Gastrocnemius medialis (tissue), 4 donors: ENCODE measurements around the gene PPEF2. TPM values are rescaled to one million over a fixed set of nuclear protein-coding genes. Genes with fewer than 3 reads are reported as not detected.

ENCODE experiments used
- ATAC-seq, 2 donors: fragments of 150-250 bp; one replicate each; pipeline ENCODE4 v1.9.1; 2016
- DNase-seq, 2 donors: peaks; one replicate each; pipeline ENCODE4 v3.0.0-alpha.2; 2019
- H3K27ac ChIP-seq, 4 donors: fragments of 200-600 bp; sonication (generic); 1 replicate in 1 of 4; 2 replicates in 3 of 4; pipeline ENCODE4 v1.5.1; 2016 to 2018; ENCODE audit warnings: mild to moderate bottlenecking in 2 of 4, moderate library complexity in 1 of 4
- H3K27me3 ChIP-seq, 3 donors: fragments of 200-600 bp; sonication (generic) in 2 of 3; 1 replicate in 1 of 3; 2 replicates in 2 of 3; pipeline versions ENCODE4 v1.5.1 to v1.6.0; 2016 to 2019; ENCODE audit warnings: mild to moderate bottlenecking in 1 of 3, moderate library complexity in 1 of 3
- H3K36me3 ChIP-seq, 2 donors: fragments of 200-600 bp; sonication (generic) in 1 of 2; one replicate each; pipeline ENCODE4 v1.5.1; 2017 to 2018
- H3K4me1 ChIP-seq, 2 donors: fragments of 200-600 bp; sonication (generic) in 1 of 2; one replicate each; pipeline ENCODE4 v1.5.1; 2016 to 2017; ENCODE audit warnings: mild to moderate bottlenecking in 2 of 2
- H3K4me3 ChIP-seq, 4 donors: fragments of 200-600 bp; sonication (generic) in 3 of 4; 1 replicate in 1 of 4; 2 replicates in 3 of 4; pipeline ENCODE4 v1.5.1; 2016 to 2019; ENCODE audit warnings: mild to moderate bottlenecking in 2 of 4
- H3K9me3 ChIP-seq, 3 donors: fragments of 200-600 bp; sonication (generic) in 2 of 3; 1 replicate in 1 of 3; 2 replicates in 2 of 3; pipeline ENCODE4 v1.5.1; 2016 to 2019
- CTCF ChIP-seq, 5 experiments: fragments of 450-650 bp in 3 of 5; fragments of 200-600 bp in 2 of 5; sonication (generic) in 2 of 5; IDR thresholded peaks in 4 of 5; conservative IDR thresholded peaks in 1 of 5; 1 replicate in 4 of 5; 2 replicates in 1 of 5; pipeline ENCODE4 v1.5.1; 2016 to 2019; ENCODE audit warnings: antibody characterized with exemption in 5 of 5, mild to moderate bottlenecking in 3 of 5, moderate library complexity in 3 of 5
- POLR2A ChIP-seq, 2 donors: fragments of 450-650 bp; IDR thresholded peaks; one replicate each; pipeline ENCODE4 v1.6.1; 2017; ENCODE audit warnings: antibody characterized with exemption in 2 of 2, mild to moderate bottlenecking in 2 of 2, moderate library complexity in 2 of 2
- in situ Hi-C, 4 donors: fragments of 200-750 bp; cut with MboI; loops; one replicate each; pipeline versions ENCODE4 v1.15.0 to v1.8.0; 2017; ENCODE audit warnings: low sequenced_read_pairs in 4 of 4
- intact Hi-C: fragments of 100-400 bp; cut with DNase I; formaldehyde crosslinking; loops from one replicate; pipeline ENCODE4 v1.15.1; 2023; ENCODE audit warnings: low total_unique reads
- total RNA-seq, 4 donors: library from RNA; depleted of rRNA; stranded (reverse); fragments of >200 nt; gene quantifications; one replicate each; pipeline versions ENCODE4 v1.1.0 to v1.2.3, GENCODE V29; 2016

The PPEF2 gene
- total RNA-seq, 4 donors from 2014 or later = 0.13 TPM; not detected in 3

DNA sequence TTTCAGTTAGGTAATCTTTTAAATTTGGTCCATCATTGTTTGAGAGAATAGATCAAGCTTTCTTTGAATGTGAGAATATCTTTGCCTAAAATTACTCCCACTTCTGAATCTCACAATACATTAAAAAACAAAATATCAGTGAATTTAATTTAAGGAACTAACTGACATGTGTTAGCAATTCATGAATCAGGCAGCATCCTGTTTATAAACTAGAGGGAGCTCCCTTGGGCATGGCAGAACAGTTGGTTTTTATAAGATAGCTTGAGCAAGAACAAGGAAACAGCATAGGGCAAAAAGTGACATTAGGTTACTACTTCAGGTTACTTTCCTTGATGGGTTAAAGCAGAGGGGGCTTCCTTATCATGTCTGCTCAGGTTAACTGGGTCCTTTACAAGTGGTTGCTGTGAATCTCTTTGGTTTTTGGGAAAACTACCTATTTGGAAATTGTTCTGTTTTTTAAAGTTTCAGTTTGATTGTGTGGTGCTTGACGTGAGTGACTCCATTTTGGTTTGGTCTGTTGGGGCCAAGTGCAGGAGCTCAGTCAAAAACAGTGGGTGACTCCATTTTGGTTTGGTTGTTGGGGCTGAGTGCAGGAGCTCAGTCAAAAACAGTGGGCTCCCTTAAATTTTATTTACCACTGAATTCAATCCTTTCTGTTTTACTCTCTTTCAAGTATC lies 68.0 kb downstream of the PPEF2 start:
- Histone ChIP-seq H3K9me3 (no peaks in the 10 kb centered on the region), H3K4me3 (no peak overlapping the region), H3K4me1 (no peaks in the 10 kb centered on the region), H3K27ac (no peak overlapping the region), H3K27me3 (no peaks in the 10 kb centered on the region), H3K36me3 (no peaks in the 10 kb centered on the region)
- no peak for ATAC-seq
- no peak for TF ChIP-seq POLR2A (IDR thresholded peaks at IDR 0.05)
- no peak for TF ChIP-seq CTCF (IDR thresholded peaks at IDR 0.05 in 4 of 5, conservative IDR thresholded peaks at IDR 0.05 in 1 of 5)
- intact Hi-C loops = no loop called here
- in situ Hi-C loops = no loop called here
- no peak for DNase-seq

DNA sequence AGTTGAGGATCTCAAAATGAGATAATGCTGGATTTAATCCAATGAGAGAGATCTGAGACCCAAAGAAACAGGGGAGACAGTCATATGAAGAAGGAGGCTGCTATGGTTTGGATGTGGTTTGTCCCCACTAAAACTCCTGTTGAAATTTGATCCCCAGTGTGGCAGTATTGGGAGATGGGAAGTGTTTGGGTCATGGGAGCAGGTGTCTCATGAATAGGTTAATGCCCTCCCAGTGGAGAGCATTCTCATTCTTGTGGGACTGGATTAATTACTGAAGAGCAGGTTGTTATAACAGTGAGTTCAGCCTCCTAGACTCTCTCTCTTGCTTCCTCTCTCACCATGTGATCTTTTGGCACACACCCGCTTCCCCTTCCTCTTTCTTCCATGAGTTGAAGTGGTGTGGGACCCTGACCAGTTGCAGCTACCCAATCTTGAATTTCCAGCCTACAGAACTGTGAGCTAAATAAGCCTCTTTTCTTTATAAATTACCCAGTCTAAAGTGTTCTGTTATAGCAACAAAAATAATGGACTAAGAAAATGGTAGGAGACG lies 70.3 kb downstream of the PPEF2 start:
- intact Hi-C loops = no loop called here
- H3K36me3 ChIP-seq = no peaks in the 10 kb centered on the region
- H3K4me3 ChIP-seq = no peak overlapping the region
- H3K9me3 ChIP-seq = no peaks in the 10 kb centered on the region
- H3K4me1 ChIP-seq = no peaks in the 10 kb centered on the region
- no peaks in the 10 kb centered on the region for H3K27me3 ChIP-seq
- in situ Hi-C loops = no loop called here
- ATAC-seq = no peak
- peak in 1 of 2 donors; percentile 27 for DNase-seq
- TF ChIP-seq CTCF (IDR thresholded peaks at IDR 0.05 in 4 of 5, conservative IDR thresholded peaks at IDR 0.05 in 1 of 5) (no peak), POLR2A (IDR thresholded peaks at IDR 0.05) (no peak)
- H3K27ac ChIP-seq = no peak overlapping the region

DNA sequence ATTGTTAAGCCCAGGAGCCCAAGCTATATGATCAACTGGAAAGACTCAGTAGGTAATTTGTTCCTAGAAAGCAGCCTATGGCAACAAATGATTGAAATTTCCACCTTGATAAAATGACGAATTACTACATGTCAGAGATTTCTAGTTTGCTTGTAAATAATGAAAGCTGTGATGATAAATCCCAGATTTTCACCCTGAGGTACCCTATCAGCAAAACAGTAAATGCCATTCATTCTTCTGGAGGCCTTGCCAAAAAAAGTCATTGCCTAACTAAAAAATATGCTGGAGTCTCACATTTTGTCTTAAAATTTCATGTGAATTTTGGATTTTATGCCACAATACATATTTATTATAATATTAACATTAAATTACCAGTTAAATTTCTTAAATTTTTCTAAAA lies 71.3 kb downstream of the PPEF2 start:
- TF ChIP-seq POLR2A (IDR thresholded peaks at IDR 0.05) (no peak), CTCF (IDR thresholded peaks at IDR 0.05 in 4 of 5, conservative IDR thresholded peaks at IDR 0.05 in 1 of 5) (no peak)
- intact Hi-C loops = no loop called here
- in situ Hi-C loops = no loop called here
- Histone ChIP-seq H3K4me3 (no peak overlapping the region), H3K27me3 (no peaks in the 10 kb centered on the region), H3K36me3 (no peaks in the 10 kb centered on the region), H3K9me3 (no peaks in the 10 kb centered on the region), H3K4me1 (no peaks in the 10 kb centered on the region), H3K27ac (no peak overlapping the region)
- no peak for ATAC-seq
- DNase-seq = no peak

GRCh38 chr4:75823812-75824211 lies 78.4 kb downstream of the PPEF2 start:
- Histone ChIP-seq H3K4me3 (no peak overlapping the region), H3K4me1 (peaks cover 0 to 10% of the 10 kb centered on the region in 2 donors), H3K27ac (no peak overlapping the region), H3K9me3 (no peaks in the 10 kb centered on the region), H3K27me3 (no peaks in the 10 kb centered on the region), H3K36me3 (no peaks in the 10 kb centered on the region)
- ATAC-seq = no peak
- TF ChIP-seq CTCF (IDR thresholded peaks at IDR 0.05 in 4 of 5, conservative IDR thresholded peaks at IDR 0.05 in 1 of 5) (no peak), POLR2A (IDR thresholded peaks at IDR 0.05) (no peak)
- intact Hi-C loops (no loop called here), in situ Hi-C loops (loop anchor here in 1 of 4 donors (25.0 kb wide), 1 partner anchor 138 kb away; no protein-coding TSS in a partner anchor)
- no peak for DNase-seq
